HEK293 (cell line): ENCODE data around the gene CTCFL.

ENCODE experiments used
- ZNF112 ChIP-seq: fragments of 450-650 bp; formaldehyde crosslinking; IDR thresholded peaks from 2 replicates; pipeline ENCODE4 v1.5.0; 2017; ENCODE audit warnings: missing biosample characterization, missing genetic modification characterization
- ZNF341 ChIP-seq: fragments of 450-650 bp; formaldehyde crosslinking; IDR thresholded peaks from 2 replicates; pipeline ENCODE4; 2016; ENCODE audit warnings: low read depth, missing biosample characterization, missing genetic modification characterization
- ZNF354C ChIP-seq: fragments of 450-650 bp; formaldehyde crosslinking; IDR thresholded peaks from 2 replicates; pipeline ENCODE4 v1.5.1; 2016; ENCODE audit warnings: missing biosample characterization, missing genetic modification characterization, low read depth, borderline replicate concordance
- ZNF777 ChIP-seq: fragments of 450-650 bp; formaldehyde crosslinking; IDR thresholded peaks from 2 replicates; pipeline ENCODE4 v1.5.1; 2017; ENCODE audit warnings: missing biosample characterization, missing genetic modification characterization, borderline replicate concordance
- TF ChIP-seq, protein P1 (sequence below): fragments of 450-650 bp; formaldehyde crosslinking; IDR thresholded peaks from 2 replicates; pipeline ENCODE4 v1.5.1; 2016; ENCODE audit warnings: missing biosample characterization, missing genetic modification characterization

DNA sequence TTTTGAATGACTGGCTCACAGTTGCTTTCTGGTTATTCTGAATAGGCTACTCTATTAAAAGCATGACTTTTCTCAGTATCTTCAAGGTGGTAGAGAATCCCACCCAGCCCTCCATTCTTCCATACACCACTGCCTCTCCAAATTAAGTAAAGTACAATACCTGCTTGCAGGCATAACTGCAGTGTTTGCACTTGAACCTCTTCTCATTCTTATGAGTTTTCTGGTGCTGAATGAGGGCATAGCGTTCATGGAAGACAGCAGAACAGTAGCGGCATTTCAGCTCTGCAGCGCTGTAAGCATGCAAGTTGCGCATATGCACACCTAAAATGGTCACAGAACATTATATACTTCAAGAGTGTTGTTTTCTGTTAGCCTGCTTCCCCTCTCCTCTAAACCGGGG, 12.5 kb downstream of the CTCFL start:
- TF ChIP-seq ZNF112 (tag by site-specific recombination) (no peak), ZNF354C (tag by site-specific recombination) (no peak), ZNF777 (no peak), ZNF341 (tag by site-specific recombination) (no peak)
- TF ChIP-seq, protein P1, sequence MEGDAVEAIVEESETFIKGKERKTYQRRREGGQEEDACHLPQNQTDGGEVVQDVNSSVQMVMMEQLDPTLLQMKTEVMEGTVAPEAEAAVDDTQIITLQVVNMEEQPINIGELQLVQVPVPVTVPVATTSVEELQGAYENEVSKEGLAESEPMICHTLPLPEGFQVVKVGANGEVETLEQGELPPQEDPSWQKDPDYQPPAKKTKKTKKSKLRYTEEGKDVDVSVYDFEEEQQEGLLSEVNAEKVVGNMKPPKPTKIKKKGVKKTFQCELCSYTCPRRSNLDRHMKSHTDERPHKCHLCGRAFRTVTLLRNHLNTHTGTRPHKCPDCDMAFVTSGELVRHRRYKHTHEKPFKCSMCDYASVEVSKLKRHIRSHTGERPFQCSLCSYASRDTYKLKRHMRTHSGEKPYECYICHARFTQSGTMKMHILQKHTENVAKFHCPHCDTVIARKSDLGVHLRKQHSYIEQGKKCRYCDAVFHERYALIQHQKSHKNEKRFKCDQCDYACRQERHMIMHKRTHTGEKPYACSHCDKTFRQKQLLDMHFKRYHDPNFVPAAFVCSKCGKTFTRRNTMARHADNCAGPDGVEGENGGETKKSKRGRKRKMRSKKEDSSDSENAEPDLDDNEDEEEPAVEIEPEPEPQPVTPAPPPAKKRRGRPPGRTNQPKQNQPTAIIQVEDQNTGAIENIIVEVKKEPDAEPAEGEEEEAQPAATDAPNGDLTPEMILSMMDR (tag by site-specific recombination) = no peak
